Astrocyte of the hippocampus (primary cell): ENCODE measurements around the gene CAMK1D.
"Not testable (repeated sequence)": the region's sequence is repeated elsewhere in the genome, so short reads cannot be mapped to it uniquely, and the experiment has no call there.

Experiments
- DNase-seq: peaks from one replicate; pipeline ENCODE4 v3.0.0; 2011; ENCODE audit warnings: low read depth, low spot score

Gene CAMK1D

DNA sequence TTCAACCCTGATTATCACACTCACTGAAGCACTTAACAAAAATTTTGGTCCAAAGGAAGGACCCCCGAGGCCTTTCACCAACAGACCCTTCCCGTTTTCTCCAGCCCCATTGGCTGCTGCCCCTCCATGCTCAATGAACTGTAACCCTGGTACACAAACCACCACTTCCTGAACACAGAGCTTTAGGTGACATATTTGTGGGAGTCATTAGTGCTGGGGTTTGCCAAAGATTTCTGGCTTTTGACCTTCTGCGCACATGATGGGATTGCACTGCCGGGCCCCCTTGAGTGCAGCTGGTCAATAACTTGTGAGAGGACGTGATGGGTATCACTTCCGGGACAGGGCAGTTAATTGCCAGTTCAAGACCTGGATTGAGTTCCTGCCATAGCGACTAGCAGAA, 9.0 kb upstream of the CAMK1D start:
- no peak for DNase-seq

DNA sequence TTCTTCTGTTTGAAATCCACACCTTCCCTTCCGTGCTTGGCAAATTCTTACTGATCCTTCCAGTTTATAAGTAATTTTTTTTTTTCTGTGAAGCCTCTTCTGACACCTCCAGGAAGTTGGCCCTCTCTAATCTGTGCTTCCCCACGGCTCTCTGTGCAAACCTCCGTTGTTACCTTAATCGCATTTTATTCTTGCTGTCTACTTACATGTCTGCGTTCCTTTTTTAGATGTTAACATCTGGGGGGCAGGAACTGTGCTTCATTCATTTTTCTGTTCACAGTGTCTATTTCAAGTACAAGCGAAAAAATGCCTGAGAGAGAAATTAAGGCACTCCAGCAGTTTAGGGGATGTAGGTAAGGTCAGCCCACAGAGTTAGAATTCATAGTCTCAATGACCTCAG, 8.4 kb upstream of the CAMK1D start:
- no peak for DNase-seq

GRCh38 chr10:12341526-12341925, 7.8 kb upstream of the CAMK1D start:
- DNase-seq, result no peak

DNA sequence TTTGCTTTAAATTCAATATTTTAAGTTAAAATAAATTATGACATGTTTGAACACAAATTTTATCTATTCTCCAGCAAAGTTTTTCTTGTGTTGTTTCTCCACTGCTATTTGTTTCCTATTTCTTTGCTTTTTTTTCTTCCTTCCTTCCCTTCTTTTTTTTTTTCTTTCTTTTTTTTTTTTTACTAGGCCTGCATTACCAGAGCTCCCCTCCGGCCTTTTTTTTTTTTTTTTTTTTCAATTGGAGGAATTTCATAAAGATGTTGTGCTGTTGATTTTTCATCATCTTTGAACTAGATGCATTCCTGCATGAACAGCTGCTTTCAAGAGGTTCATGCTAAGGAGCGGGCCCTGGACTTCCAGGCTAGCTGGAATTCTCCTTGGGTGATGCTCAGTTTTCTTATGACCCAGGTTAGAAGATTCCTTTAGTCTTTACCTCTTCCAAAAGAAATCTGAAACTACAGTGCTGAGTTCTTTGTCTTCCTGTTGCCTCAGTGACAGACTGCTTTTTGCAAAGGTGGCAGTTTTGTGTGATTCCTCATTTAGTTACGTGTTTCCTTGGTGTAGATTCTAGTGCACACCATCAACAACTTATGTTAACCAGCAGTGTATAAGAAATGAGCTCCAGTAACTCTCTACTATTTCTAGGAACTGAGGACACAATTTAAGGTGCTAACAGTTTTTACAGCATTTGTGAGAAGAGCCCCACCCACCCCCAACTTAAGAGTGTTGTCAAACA, 4.8 kb upstream of the CAMK1D start:
- DNase-seq, result no peak

- no peak for DNase-seq
Measured at GRCh38 chr10:12346707-12347106, 2.6 kb upstream of the CAMK1D start.

GRCh38 chr10:12348294-12348869, 965 bp upstream of the CAMK1D start:
- DNase-seq, result no peak

DNA sequence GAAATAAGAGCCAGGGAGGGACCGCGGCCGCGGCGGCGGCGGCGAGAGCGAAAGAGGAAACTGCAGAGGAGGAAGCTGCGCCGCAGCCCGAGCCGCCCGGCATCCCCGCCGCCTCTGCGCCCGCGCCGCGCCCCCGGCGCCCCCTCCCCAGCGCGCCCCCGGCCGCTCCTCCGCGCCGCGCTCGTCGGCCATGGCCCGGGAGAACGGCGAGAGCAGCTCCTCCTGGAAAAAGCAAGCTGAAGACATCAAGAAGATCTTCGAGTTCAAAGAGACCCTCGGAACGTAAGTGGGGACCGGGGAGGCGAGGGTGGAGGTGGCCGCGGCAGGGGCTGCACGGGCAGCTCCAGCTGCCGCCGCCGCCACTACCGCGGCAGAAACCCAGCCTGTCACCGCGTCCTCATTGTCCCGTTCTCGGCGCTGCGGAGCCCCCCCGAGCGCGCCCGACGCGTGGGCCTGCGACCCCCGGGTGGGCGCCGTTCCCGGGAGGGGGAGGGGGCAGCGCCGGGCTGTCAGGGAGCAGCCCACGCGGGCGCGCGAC, 351 bp downstream of the CAMK1D start:
- no peak for DNase-seq

DNA sequence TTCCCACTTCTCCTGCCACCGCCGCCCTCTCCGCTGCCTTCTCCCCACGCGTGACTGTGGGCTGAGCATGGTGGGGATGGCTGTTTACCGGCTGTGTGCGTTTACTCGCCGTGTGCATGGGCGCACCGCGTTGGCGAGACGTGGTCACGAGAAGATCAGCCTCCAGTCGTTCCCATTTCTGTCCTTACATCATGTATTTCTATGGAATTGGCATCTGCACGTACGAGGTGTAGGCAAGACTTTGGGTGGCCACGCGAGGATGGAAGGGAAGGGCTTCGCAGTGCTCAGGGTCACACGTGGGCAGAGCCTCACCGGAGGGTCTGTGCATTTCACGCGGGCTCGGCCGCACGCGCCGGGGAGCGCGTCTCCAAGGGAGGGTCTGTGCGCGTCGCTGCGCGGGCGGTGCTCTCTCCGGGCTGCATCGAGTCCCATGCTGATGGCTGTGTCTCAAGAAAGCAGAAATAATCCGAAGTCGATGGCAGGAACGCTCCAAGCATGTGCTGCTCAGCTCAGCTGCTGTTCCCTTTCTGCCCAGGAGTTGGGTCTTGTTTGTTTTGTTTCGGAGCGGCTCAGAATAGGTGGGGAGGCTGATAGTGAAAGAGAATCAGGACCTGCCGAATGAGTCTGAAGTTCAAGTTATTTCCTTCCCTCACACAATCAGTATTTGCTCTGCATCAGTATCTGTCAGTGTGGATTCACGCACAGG, 973 bp downstream of the CAMK1D start:
- peak; percentile 70 for DNase-seq

GRCh38 chr10:12350925-12351324, 1.6 kb downstream of the CAMK1D start:
- DNase-seq, result no peak

- no peak for DNase-seq
Measured at GRCh38 chr10:12351447-12351846, 2.1 kb downstream of the CAMK1D start.

DNA sequence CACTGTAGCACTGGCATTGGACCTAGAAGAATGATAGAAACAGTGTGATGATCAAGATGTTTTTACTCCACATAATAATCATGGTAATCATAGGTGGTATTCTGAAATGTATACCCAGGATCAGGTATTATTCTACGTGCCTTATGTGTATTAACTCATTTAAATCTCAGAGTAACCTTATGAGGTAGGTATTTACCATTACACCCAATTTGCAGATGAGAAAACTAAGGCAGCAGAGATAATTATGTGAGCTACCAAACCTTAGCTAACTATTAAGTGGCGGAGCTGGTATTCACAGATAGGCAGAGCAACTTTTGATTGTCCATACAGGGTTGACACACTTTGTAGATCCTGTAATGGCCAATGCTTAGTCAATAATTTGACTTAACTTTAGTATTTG, 2.5 kb downstream of the CAMK1D start:
- no peak for DNase-seq

DNA sequence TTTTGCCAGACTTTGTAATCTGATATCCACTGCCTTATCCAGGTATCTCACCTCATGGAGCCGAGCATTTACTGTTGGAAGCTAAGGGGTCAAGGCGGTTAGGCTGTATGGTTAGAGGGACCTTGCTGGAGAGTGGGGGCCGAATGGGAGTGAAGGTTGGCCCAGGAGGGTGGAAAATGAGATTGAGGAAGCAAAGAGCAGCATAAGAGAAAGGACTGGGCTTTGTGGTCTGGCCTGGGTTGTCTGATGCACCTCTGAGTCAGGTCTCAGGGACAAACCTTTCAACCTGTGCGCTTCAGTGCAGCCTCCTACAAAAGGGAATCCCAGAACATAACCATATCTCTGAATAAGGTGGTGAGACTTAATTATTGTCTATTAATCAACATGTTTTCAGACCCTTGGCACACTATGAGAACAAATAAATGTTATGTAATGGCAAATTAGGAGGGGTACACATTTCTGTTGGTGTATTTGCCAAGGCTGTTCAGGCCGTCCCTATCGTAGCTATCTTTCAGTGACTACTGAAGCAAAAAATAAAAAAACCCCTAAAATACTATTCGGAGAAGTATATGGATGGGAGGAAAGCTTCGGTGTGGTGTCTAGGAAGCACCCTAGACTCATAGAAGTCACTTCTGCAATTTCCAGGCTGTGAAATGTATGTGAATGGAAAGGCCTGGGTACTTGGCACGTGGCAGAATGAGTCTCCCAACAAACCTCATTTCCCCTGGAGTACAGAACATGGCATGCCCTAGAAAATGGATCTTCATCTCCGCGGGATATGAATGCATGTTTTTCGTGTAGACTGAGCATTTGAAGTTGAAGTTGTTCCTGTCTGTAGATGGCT, 4.3 kb downstream of the CAMK1D start:
- DNase-seq, result no peak

DNA sequence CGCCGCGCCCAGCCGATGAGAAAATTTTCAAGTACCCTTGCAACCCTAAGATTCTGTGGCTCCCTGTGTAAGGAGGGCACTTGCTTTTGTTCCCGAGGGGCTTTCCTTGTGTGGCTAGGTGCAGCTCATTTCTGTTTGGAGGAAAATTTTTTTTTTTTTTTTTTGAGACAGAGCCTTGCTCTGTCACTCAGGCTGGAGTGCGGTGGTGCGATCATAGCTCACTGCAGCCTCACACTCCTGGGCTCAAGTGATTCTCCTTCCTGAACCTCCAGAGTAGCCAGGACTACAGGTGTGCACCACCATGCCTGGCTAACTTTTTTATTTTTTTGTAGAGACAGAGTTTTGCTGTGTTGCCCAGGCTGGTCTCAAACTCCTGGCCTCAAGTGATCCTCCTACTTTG, 5.3 kb downstream of the CAMK1D start:
- DNase-seq, result not testable (repeated sequence)

DNA sequence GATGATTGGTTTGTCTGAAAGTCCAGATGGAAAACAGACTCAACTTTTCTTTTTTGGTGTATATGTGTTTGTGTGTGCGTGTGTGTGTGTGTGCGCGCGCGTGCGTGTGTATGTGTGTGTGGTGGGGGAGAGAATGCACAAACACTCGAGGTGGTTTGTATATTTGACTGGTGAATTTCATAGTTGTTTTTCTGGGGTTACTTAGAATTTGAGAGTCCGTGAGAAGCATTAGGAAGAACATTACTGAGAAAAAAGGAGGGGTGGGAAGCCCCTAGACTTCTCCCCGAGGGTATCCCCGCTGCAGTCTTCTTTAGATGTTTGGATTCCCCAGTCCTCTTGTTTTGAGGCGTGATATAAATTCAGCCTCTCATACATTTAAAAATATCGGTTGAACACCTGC, 6.0 kb downstream of the CAMK1D start:
- DNase-seq, result no peak

DNA sequence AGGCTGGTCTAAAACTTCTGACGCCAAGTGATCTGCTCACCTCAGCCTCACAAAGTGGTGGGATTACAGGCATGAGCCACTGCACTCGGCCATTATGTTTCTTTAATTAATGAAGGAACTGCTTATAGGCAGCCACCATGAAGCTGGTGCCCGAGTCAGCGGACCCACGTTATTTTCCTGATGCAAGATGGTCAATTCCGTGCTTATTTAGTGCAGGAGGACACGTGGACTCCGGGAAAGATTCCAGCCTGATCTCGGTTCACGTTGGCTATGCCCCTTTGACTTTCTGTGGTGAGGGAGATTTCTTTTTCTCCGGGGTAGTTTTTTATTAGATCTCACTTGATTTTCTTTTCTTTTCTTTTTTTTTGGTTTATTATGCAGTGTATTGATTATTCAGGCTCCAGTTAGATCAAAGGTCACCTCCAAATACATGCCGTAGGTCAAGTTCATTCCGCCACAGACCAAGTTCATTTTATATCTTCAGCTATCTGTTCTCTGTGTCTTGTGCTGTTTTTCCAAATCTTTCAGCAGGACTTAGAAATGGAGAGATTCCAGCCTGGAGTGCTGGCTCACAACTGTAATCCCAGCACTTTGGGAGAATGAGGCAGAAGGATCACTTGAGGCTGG, 8.3 kb downstream of the CAMK1D start:
- DNase-seq, result no peak

DNA sequence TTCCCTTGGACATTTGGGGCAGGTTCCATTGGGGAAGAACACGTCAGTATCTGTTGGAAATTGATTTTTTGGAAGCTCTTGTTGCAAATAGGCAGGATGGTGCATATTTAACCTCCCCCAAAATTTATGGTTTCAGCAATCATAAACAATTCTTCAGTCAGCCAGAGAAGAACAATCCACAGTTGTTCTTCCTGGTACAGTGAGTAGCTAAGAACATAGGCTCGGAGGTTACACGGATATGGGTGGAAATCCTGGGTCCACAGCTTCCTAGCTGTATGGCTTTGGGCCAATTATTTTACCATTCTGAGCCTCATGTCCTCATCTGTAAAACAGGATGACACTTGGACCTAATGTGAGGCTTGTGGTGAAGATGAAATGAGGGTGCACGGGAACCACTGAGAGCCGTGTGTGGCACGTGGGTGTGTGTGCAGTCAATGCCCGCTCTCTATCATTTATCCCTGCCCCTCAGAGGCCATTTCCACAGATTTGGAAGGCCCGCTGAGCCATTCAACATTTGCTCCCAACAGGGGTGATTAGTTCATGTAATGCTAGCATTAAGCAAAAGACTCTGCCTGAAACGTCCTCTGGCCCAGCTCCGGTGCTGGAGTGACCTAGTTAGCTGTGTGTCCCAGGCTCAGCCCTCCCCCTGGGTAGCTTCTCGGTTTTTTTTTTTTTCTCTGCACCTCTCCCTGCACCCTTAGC, 9.7 kb downstream of the CAMK1D start:
- DNase-seq, result no peak

DNA sequence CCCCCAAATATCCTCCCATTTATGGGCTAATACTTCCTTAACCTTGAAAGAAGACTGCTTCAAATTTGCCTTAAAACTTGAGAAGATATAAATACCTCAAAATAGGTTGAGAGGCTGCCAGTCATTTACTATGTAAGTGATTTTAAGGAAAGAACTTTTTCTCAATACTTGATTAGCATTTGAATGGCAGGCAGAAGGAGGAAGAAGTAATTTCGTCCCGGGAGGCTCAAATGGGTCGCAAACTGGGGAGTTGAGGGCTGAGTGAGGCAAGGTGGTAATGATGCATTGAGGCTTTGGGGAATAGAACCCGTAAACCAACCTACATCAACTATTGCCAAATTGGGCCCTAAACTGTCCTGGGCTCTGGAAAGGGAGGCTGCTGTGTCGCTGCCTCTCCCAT, 11.1 kb downstream of the CAMK1D start:
- no peak for DNase-seq

- not testable (repeated sequence) for DNase-seq
Measured at GRCh38 chr10:12361115-12361514, 11.8 kb downstream of the CAMK1D start.

GRCh38 chr10:12364559-12364958, 15.2 kb downstream of the CAMK1D start:
- DNase-seq, result no peak

DNA sequence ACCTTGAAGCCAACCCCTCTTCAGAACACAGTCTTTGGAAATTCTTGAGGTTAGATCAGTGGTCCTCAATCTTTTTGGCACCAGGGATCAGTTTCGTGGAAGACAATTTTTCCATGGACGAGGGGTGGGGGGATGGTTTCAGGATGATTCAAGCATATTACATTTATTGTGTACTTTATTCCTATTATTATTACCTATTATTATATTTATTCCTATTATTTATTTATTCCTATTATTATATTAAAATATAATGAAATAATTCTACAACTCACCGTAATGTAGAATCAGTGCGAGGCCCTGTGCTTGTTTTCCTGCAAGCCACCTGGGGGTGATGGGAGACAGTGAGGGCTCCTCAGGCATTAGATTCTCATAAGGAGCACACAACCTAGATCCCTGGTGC, 17.9 kb downstream of the CAMK1D start:
- no peak for DNase-seq

DNA sequence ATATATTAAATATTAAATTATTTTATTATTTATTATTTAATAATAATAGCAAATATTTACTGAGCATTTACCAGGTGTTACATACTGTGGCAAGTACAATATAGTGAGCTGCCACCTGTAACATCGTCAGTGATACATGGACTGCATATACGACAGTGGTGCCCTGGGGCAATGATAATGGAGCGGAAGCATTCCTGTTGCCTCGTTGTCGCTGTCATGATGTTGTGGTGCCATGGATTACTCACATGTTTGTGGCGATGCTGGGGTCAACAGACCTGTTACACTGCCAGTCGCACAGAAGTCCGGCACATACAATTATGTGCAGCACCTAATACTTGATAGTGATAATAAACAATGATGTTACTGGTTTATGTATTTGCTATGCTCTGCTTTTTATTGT, 20.6 kb downstream of the CAMK1D start:
- DNase-seq, result no peak
